Activated T-helper 1 cell treated with anti-CD3 and anti-CD28 coated beads, Interleukin-12 subunit alpha, Interleukin-12 subunit beta, Interleukin-2, Interleukin-4 antibody, amounts not matched to agents 30 ng/mL and 10 ng/mL and 1 ng/mL, durations not matched to agents 14 hours and 24 hours and 36 hours (primary cell): ENCODE data around the gene TAB3. TPM values are rescaled to one million over a fixed set of nuclear protein-coding genes. Genes with fewer than 3 reads are reported as not detected.

Experiments
- total RNA-seq: library from RNA; stranded (reverse); gene quantifications from 2 replicates; pipeline ENCODE4 v1.2.3, GENCODE V29; 2022

Gene TAB3
- total RNA-seq, 1 donor from 2014 or later, result 23.7 TPM

Other genes starting within 250 kb of the TAB3 start
- gene GK, start 235.8 kb downstream of the TAB3 start, total RNA-seq, result 71.1 and 77.5 TPM in 2 replicates
- gene FTHL17, start 182.8 kb upstream of the TAB3 start, total RNA-seq, result not detected in 2 replicates